Brain pericyte (primary cell): ENCODE results near the gene ARHGAP6.

Experiments used
- DNase-seq: peaks from one replicate; pipeline ENCODE4 v3.0.0-alpha.2; 2012; ENCODE audit warnings: low read depth, low spot score

Gene ARHGAP6

GRCh38 chrX:11464836-11465463 lies 200.8 kb downstream of the ARHGAP6 start:
- no peak for DNase-seq

GRCh38 chrX:11464380-11464779 lies 201.3 kb downstream of the ARHGAP6 start:
- DNase-seq: no peak

GRCh38 chrX:11462648-11463047 lies 203.1 kb downstream of the ARHGAP6 start:
- no peak for DNase-seq

- DNase-seq: no peak
These were observed 203.6 kb downstream of the ARHGAP6 start for GRCh38 chrX:11462136-11462535.

GRCh38 chrX:11461201-11462001 lies 204.3 kb downstream of the ARHGAP6 start:
- no peak for DNase-seq

GRCh38 chrX:11460347-11460746 lies 205.4 kb downstream of the ARHGAP6 start:
- no peak for DNase-seq

GRCh38 chrX:11458170-11458569 lies 207.6 kb downstream of the ARHGAP6 start:
- no peak for DNase-seq

GRCh38 chrX:11451151-11451550 lies 214.6 kb downstream of the ARHGAP6 start:
- no peak for DNase-seq

- DNase-seq: no peak
These were observed 215.4 kb downstream of the ARHGAP6 start for GRCh38 chrX:11450354-11450753.

GRCh38 chrX:11449613-11450012 lies 216.1 kb downstream of the ARHGAP6 start:
- DNase-seq: no peak

- no peak for DNase-seq
These were observed 218.3 kb downstream of the ARHGAP6 start for GRCh38 chrX:11447418-11447817.

GRCh38 chrX:11446949-11447348 lies 218.8 kb downstream of the ARHGAP6 start:
- no peak for DNase-seq

GRCh38 chrX:11446336-11446735 lies 219.4 kb downstream of the ARHGAP6 start:
- DNase-seq: no peak

- DNase-seq: no peak
These were observed 220.2 kb downstream of the ARHGAP6 start for GRCh38 chrX:11445540-11445939.

- DNase-seq: no peak
These were observed 221.7 kb downstream of the ARHGAP6 start for GRCh38 chrX:11444052-11444451.

- DNase-seq: no peak
These were observed 225.9 kb downstream of the ARHGAP6 start for GRCh38 chrX:11439846-11440245.

- no peak for DNase-seq
These were observed 227.0 kb downstream of the ARHGAP6 start for GRCh38 chrX:11438767-11439166.

GRCh38 chrX:11438380-11438723 lies 227.4 kb downstream of the ARHGAP6 start:
- no peak for DNase-seq

GRCh38 chrX:11437642-11438379 lies 227.9 kb downstream of the ARHGAP6 start:
- DNase-seq: no peak

GRCh38 chrX:11435568-11435967 lies 230.2 kb downstream of the ARHGAP6 start:
- DNase-seq: no peak

- DNase-seq: no peak
These were observed 231.1 kb downstream of the ARHGAP6 start for GRCh38 chrX:11434607-11435006.

GRCh38 chrX:11431786-11432185 lies 233.9 kb downstream of the ARHGAP6 start:
- no peak for DNase-seq

- DNase-seq: no peak
These were observed 235.4 kb downstream of the ARHGAP6 start for GRCh38 chrX:11430271-11430670.
